SJSA1 (cell line): ENCODE results near the gene FMNL2. TPM values are rescaled to one million over a fixed set of nuclear protein-coding genes. Genes with fewer than 3 reads are reported as not detected.
A peak's percentile ranks its signal among the peaks of the same experiment; 100 is the strongest.

Experiments used
- DNase-seq, 2 experiments: peaks; one replicate each; pipeline ENCODE4 v3.0.0-alpha.2; 2015 to 2020; ENCODE audit warnings: low spot score in 2 of 2, low read depth in 1 of 2
- H3K27ac ChIP-seq: fragments of 250-450 bp; sonication (Bioruptor Pico); 2 replicates; pipeline ENCODE4 v1.5.1; 2020; ENCODE audit warnings: mild to moderate bottlenecking, moderate library complexity
- H3K27me3 ChIP-seq: fragments of 250-450 bp; sonication (Bioruptor Pico); replicated peaks from 2 replicates; pipeline ENCODE4 v1.5.1; 2020; ENCODE audit warnings: mild to moderate bottlenecking, moderate library complexity
- H3K36me3 ChIP-seq: fragments of 250-450 bp; sonication (Bioruptor Pico); 2 replicates; pipeline ENCODE4 v1.5.1; 2020; ENCODE audit warnings: mild to moderate bottlenecking
- H3K4me1 ChIP-seq: fragments of 250-450 bp; sonication (Bioruptor Pico); replicated peaks from 2 replicates; pipeline ENCODE4 v1.6.1; 2021; ENCODE audit warnings: mild to moderate bottlenecking
- H3K4me3 ChIP-seq: fragments of 250-450 bp; sonication (Bioruptor Pico); 2 replicates; pipeline ENCODE4 v1.5.1; 2020; ENCODE audit warnings: mild to moderate bottlenecking
- H3K9me3 ChIP-seq: fragments of 250-450 bp; sonication (Bioruptor Pico); replicated peaks from 2 replicates; pipeline ENCODE4 v1.5.1; 2020; ENCODE audit warnings: mild to moderate bottlenecking
- total RNA-seq: library from RNA; depleted of rRNA; stranded (reverse); fragments of >200 nt; shearing (Covaris generic); gene quantifications from 2 replicates; pipeline ENCODE4 v1.2.3, GENCODE V29; 2014

The FMNL2 gene
- total RNA-seq, 1 experiment from 2014 or later: 12.9 TPM

GRCh38 chr2:152390837-152391236, 55.9 kb downstream of the FMNL2 start:
- H3K9me3 ChIP-seq: no peaks in the 10 kb centered on the region
- no peak for DNase-seq
- H3K4me1 ChIP-seq: peaks cover 8% of the 10 kb centered on the region
- H3K4me3 ChIP-seq: no peak overlapping the region
- no peak overlapping the region for H3K27ac ChIP-seq
- H3K36me3 ChIP-seq: no peaks in the 10 kb centered on the region
- no peaks in the 10 kb centered on the region for H3K27me3 ChIP-seq

- Histone ChIP-seq H3K27ac (no peak overlapping the region), H3K4me3 (no peak overlapping the region), H3K9me3 (no peaks in the 10 kb centered on the region), H3K4me1 (peaks cover 13% of the 10 kb centered on the region), H3K27me3 (no peaks in the 10 kb centered on the region), H3K36me3 (no peaks in the 10 kb centered on the region)
- no peak for DNase-seq
Measured at GRCh38 chr2:152391318-152391717, 56.3 kb downstream of the FMNL2 start.

GRCh38 chr2:152393377-152393776, 58.4 kb downstream of the FMNL2 start:
- Histone ChIP-seq H3K27ac (no peak overlapping the region), H3K27me3 (no peaks in the 10 kb centered on the region), H3K4me1 (peaks cover 18% of the 10 kb centered on the region), H3K9me3 (no peaks in the 10 kb centered on the region), H3K36me3 (no peaks in the 10 kb centered on the region), H3K4me3 (no peak overlapping the region)
- no peak for DNase-seq

- H3K4me1 ChIP-seq: peaks cover 18% of the 10 kb centered on the region
- no peak overlapping the region for H3K4me3 ChIP-seq
- no peak overlapping the region for H3K27ac ChIP-seq
- no peaks in the 10 kb centered on the region for H3K9me3 ChIP-seq
- DNase-seq: no peak
- no peaks in the 10 kb centered on the region for H3K27me3 ChIP-seq
- H3K36me3 ChIP-seq: no peaks in the 10 kb centered on the region
Measured at GRCh38 chr2:152394326-152394725, 59.4 kb downstream of the FMNL2 start.

GRCh38 chr2:152395103-152395502, 60.1 kb downstream of the FMNL2 start:
- no peak overlapping the region for H3K4me3 ChIP-seq
- H3K27me3 ChIP-seq: no peaks in the 10 kb centered on the region
- DNase-seq: no peak
- H3K36me3 ChIP-seq: no peaks in the 10 kb centered on the region
- H3K9me3 ChIP-seq: no peaks in the 10 kb centered on the region
- peaks cover 18% of the 10 kb centered on the region for H3K4me1 ChIP-seq
- H3K27ac ChIP-seq: 0 out of 2 replicates have a peak overlapping the region, but pooled peaks have one; percentile 16

- no peak for DNase-seq
- H3K36me3 ChIP-seq: no peaks in the 10 kb centered on the region
- H3K4me1 ChIP-seq: peaks cover 18% of the 10 kb centered on the region
- H3K27ac ChIP-seq: 0 out of 2 replicates have a peak overlapping the region, but pooled peaks have one; percentile 16
- no peaks in the 10 kb centered on the region for H3K27me3 ChIP-seq
- no peaks in the 10 kb centered on the region for H3K9me3 ChIP-seq
- peak overlapping the region; percentile 28; the same call in 1 of the 2 replicates for H3K4me3 ChIP-seq
Measured at GRCh38 chr2:152395572-152395971, 60.6 kb downstream of the FMNL2 start.

GRCh38 chr2:152396051-152396511, 61.1 kb downstream of the FMNL2 start:
- H3K36me3 ChIP-seq: no peaks in the 10 kb centered on the region
- H3K4me1 ChIP-seq: peaks cover 18% of the 10 kb centered on the region
- H3K27ac ChIP-seq: peak overlapping the region; percentile 39; the same call in 1 of the 2 replicates
- peak in 1 of 2 experiments; percentile 27 for DNase-seq
- H3K9me3 ChIP-seq: no peaks in the 10 kb centered on the region
- peak overlapping the region; percentile 28 for H3K4me3 ChIP-seq
- no peaks in the 10 kb centered on the region for H3K27me3 ChIP-seq

GRCh38 chr2:152396763-152397162, 61.8 kb downstream of the FMNL2 start:
- H3K27ac ChIP-seq: no peak overlapping the region
- peaks cover 18% of the 10 kb centered on the region for H3K4me1 ChIP-seq
- no peaks in the 10 kb centered on the region for H3K27me3 ChIP-seq
- DNase-seq: no peak
- H3K36me3 ChIP-seq: no peaks in the 10 kb centered on the region
- H3K4me3 ChIP-seq: no peak overlapping the region
- H3K9me3 ChIP-seq: no peaks in the 10 kb centered on the region

- DNase-seq: no peak
- H3K36me3 ChIP-seq: no peaks in the 10 kb centered on the region
- H3K4me1 ChIP-seq: peaks cover 38% of the 10 kb centered on the region
Measured at GRCh38 chr2:152399003-152399402, 64.0 kb downstream of the FMNL2 start.

GRCh38 chr2:152400607-152401214, 65.7 kb downstream of the FMNL2 start:
- Histone ChIP-seq H3K4me3 (no peak overlapping the region), H3K27ac (no peak overlapping the region), H3K9me3 (no peaks in the 10 kb centered on the region), H3K36me3 (no peaks in the 10 kb centered on the region), H3K27me3 (no peaks in the 10 kb centered on the region), H3K4me1 (peaks cover 42% of the 10 kb centered on the region)
- no peak for DNase-seq

More at GRCh38 chr2:152399003-152399402, 64.0 kb downstream of the FMNL2 start:
- no peak overlapping the region for H3K27ac ChIP-seq
- H3K27me3 ChIP-seq: no peaks in the 10 kb centered on the region
- H3K9me3 ChIP-seq: no peaks in the 10 kb centered on the region
- no peak overlapping the region for H3K4me3 ChIP-seq

- Histone ChIP-seq H3K36me3 (no peaks in the 10 kb centered on the region), H3K27me3 (no peaks in the 10 kb centered on the region), H3K4me3 (no peak overlapping the region), H3K9me3 (no peaks in the 10 kb centered on the region), H3K4me1 (peaks cover 47% of the 10 kb centered on the region), H3K27ac (no peak overlapping the region)
- peak in 1 of 2 experiments; percentile 31 for DNase-seq
Measured at GRCh38 chr2:152402780-152403759, 68.1 kb downstream of the FMNL2 start.

- Histone ChIP-seq H3K4me3 (no peak overlapping the region), H3K9me3 (no peaks in the 10 kb centered on the region), H3K36me3 (no peaks in the 10 kb centered on the region), H3K27me3 (no peaks in the 10 kb centered on the region), H3K27ac (peak overlapping the region; percentile 42), H3K4me1 (peaks cover 47% of the 10 kb centered on the region)
- DNase-seq: peak; percentile 53 to 67
Measured at GRCh38 chr2:152405206-152406118, 70.5 kb downstream of the FMNL2 start.

- no peak for DNase-seq
- H3K27me3 ChIP-seq: no peaks in the 10 kb centered on the region
- H3K27ac ChIP-seq: no peak overlapping the region
- H3K4me3 ChIP-seq: no peak overlapping the region
- no peaks in the 10 kb centered on the region for H3K9me3 ChIP-seq
- H3K4me1 ChIP-seq: peaks cover 47% of the 10 kb centered on the region
- H3K36me3 ChIP-seq: no peaks in the 10 kb centered on the region
Measured at GRCh38 chr2:152406119-152406835, 71.3 kb downstream of the FMNL2 start.
